GM19324 (cell line): ENCODE measurements around the gene ZNF346.
A peak's percentile ranks its signal among the peaks of the same experiment; 100 is the strongest.

ENCODE experiments used
- ATAC-seq: cut with Tn5 transposase; IDR thresholded peaks from one replicate; pipeline ENCODE4 v1.9.1; 2021; ENCODE audit warnings: mild to moderate bottlenecking, moderate library complexity; ENCODE audit not compliant: unreplicated experiment, low FRiP score

The ZNF346 gene

DNA sequence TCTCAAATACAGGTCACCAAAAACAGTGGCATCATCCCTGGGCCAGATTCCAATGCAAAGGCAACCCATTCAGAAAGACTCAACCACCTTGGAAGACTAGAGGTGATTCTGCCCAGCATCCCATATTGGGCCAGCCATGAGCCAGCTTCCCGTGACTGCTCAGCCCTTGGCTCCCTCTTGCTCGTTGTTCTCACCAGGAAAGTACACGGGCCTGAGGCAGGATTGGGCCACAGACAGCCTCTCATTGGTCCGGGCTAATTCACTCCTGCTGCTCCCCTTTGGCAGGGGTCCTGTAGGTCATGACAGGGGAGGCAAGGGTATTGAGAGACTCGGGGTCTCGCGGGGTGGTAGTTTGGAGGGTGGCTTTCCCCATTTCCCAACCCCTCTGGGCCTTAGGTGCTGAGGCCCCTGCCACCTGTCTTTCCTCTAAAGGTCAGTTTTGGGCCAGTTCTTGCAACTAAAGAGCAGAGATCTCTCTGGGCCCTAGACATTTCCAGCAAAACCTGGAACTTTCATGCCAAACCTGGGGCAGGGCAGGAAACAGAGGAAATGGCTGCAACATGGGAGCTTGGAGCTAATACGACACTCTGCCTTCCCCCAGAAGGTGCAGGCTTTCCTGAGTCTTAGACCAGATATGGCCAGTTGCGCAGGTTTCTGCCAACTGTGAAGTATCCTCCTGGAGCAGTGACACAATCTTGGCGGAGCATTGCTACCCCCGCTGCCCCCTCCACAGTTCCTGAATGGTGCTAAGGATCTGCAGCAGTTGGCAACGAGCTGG is 42.2 kb downstream of the ZNF346 start:
- no peak for ATAC-seq

DNA sequence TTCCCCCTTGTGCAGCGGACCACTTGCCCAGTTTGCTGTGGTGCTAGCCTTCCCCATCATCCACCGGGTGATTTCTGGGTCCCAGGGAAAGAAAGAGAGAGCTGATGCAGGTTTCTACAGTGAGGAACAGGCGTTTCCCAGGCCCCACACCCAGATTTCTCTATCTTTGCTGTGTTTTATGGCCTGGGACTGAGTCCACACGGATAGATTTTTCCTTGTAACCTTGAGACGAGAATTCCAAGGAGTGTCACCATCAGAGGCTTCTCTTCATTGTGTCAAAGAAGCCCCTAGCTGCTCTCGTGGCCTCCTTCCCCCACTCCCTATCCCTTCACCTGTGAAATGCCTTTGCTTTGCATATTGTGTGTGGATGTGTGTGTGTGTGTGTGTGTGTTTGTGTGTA is 43.0 kb downstream of the ZNF346 start:
- no peak for ATAC-seq

DNA sequence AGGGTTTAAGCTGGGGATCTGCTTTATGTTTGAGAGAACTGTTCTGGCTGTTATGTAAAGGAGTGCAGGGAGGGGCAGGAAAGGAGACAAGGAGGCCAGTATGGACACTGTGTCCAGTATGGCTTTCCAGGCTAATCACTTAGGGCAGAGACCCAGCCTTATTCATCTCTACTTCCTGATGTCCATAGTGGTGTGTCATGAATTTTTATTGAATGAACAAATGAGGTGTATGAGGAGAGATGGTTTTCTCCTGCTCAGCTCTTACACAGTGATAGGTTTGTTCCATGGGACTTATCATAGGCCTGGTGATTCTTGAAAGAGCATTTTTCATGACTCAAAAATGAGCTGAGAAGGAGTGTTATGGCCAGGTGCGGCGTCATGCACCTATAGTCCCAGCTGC is 43.7 kb downstream of the ZNF346 start:
- no peak for ATAC-seq

DNA sequence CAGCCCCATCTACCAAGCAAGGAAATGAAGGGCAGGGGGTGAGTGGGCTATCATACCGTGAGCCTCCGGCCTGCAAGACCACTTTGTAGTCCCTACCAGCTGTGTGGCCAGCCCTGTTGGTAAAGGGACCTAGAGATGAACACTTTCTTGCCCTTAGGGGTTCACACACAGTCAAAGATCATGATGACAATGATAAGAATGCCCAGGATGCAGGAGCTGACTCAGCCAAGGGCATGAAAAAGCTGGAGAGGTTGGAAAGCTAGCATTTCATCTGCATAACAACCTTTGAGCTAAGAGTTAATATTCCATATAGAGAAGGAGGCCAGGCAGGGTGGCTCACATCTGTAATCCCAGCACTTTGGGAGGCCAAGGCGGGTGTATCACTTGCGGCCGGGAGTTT is 45.0 kb downstream of the ZNF346 start:
- ATAC-seq = no peak

DNA sequence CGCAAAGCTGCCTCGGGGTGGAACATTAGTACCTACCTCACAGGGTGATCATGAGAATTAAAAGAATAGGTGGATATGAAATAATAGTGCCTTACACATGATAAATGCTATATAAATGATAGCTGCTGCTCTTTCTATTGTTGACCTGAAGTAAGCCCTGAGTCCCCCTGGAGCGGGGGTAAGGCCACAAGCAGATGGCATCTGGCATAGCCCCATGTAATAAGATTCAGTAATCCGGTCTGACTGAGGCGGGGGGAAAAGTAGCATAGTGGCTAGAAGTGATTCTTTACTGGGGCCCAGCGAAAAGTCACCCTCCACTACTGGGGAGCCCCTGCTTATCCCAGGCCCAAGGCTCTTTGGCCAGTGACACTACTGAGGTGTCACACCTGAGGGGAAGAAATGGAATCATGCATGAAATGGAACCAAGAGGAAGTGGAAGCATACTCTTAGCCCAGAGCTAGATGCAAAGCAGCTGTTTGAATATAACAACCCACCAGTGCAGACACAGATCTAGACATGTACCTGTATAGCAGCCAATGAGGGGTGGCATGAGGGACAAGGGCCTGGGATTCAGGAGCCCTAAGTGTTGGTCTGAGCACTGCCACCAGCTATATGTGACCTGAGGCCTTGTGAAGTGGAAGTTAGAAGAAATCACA is 48.2 kb downstream of the ZNF346 start:
- ATAC-seq = no peak

DNA sequence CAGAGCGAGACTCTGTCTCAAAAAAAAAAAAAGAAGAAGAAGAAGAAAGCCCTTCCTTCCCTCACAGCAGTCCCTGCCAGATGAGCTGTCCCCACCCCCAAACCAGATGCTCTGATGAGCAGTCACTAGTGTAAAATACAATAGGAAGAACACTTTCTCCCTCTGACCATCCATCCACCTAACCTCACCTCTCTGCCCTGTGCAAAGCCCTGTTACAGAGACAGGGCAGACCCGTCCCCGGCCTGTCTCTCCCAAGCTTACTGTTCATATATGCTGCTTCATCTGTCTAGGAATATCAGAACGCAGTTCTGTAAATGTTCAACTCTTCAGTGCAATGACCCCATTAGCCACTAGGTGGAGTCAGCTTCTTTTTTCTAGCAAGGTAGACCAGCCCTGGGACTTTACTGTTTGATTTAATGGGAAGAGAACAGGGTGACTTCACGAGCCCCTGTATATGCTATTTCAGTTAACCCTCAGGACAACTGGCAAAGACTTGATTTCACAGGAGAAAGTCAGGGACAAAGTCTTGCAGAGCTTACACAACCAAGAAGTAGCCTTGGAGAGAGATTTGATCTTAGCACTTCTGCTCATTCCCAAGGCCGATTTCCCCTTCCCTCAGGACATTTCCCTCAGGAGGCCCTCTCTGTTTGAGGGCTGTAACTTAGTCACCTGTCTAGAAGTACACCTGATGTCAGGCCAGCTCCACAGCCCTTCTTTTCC is 49.3 kb downstream of the ZNF346 start:
- no peak for ATAC-seq

DNA sequence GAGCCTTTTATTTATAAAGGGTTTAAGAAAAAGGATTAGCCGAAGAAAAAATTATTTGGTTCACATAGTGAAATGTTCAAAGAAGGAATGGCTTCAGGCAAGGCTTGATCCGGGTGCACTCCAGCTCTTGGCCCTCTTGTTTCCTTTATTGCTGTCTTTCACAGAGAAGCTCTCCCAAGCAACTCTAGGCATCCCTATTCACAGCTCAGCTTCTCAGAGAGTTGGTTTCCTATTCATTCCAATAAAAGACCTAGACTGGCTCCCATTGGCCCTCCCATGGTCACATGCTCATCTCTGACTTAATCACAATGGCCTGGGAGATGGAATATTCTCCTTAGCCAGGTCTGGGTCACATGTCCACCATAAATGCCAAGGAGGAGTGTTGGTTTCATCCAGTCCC is 54.8 kb downstream of the ZNF346 start:
- no peak for ATAC-seq

DNA sequence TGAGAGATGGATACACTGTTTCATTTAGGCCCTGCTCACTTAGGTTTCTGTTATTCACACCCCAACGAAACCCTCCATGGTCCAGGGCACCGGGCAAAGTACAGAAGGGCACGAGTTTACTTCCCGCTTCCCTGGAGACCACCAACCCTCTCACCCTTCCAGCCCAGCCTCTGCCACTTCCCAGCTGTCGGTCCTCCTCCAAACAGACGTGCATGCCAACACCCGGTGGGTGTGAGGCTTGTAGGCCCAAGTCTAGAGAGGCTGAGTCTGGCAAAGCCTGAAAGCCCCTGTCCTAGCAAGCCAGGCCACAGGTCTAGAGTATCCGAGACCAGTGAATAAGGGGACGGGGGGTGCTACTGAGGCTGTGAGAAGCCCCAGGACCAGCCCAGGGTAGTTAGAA is 57.1 kb downstream of the ZNF346 start:
- ATAC-seq = no peak

DNA sequence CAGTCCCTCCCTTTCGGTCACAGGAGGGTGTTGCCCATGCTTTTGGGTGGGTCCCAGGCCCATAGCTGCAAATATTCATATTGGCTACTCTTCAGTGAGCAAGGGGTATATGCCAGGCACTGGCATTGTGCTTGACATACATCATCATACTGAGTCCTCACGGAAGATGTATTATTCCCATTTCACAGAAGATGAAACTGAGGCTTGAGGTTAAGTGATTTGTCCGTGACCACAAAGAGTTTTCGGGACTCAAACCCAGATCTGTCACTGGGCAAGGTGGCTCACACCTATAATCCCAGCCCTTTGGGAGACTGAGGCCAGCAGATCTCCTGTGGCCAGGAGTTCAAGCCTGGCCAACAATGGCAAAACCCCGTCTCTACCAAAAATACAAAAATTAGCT is 57.8 kb downstream of the ZNF346 start:
- no peak for ATAC-seq

DNA sequence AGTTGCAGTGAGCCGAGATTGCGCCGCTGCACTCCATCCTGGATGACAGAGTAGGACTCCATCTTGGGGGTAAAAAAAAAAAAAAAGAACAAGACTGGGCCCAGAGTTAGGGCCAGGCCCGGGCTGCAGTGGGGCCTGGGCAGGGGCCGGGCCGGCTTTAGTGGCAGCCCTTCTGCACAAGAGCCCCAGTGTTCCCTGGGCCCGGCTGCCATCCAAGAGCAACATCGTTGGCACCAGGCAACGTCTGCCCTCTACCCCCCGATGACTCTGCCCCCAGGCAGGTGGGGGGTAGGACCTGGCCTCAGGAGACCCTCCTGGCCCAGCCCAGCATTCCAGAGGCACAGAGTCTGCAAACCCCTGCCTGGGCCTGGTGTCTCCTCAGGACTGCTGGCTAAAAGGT is 59.4 kb downstream of the ZNF346 start:
- ATAC-seq = no peak

DNA sequence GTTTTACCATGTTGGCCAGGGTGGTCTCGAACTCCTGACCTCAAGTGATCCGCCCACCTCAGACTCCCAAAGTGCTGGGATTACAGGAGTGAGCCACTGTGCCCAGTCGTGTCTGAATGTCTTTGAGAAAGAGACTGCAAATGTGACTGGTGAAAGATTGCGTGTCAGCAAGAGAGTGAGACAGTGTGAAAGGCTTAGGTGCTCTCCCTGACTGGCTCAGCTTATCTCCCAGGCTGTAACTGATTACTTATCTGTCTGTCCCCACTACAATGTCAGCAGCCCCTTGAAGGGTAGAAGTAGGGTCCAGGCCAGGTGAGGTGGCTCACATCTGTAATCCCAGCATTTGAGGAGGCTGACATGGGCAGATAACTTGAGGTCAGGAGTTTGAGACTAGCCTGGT is 60.9 kb downstream of the ZNF346 start:
- ATAC-seq = no peak

DNA sequence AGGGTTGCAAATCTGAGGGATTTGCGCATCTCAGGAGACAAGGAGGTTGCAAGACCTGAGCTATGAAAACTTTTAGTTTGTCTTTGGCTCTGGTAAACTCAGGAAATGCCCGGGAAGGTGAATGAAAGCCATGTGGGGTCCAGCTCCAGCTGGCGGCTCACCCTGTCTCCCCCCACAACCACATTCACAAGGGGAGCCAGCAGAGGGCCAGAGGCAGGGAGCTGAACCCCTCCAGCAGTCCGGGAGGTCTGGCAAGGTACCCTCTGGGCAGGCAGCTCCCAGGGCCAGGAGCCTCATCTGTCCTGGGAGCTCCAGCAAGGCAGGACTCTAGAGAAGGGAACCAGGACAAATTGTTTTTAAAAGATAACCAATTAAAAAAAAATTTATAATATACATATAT is 61.7 kb downstream of the ZNF346 start:
- ATAC-seq = no peak

DNA sequence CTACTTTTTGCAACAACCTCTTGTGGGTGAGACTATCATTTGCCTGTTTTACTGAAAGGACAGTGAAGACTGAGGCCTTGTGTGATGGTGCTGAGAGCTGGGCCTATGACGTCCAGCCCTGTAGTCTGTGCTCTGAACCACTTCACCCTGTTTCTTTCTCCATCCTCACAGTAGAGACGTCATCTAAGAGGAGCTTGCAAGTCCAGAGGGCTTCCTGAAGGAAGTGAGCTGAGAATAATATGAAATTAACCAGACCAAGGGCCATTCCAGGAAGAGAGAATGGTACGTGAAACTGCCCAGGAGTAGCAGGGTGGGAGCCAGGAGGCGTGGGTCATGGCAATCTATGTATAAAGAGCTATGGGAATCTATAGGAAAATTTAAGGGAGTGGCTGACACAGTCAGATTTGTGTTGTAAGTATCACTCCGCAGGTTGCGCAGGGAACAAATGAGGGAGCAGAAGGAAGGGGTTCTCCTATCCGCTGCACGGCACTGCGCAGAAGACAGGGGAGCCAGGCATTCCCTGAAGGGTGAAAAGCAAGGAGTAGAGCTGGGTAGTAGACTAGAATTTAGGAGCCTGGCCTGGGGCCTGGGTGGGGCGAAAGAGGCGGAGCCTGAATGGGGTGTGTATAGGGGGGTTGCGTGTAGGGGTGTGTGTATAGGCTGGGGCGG is 63.6 kb downstream of the ZNF346 start:
- ATAC-seq = no peak

DNA sequence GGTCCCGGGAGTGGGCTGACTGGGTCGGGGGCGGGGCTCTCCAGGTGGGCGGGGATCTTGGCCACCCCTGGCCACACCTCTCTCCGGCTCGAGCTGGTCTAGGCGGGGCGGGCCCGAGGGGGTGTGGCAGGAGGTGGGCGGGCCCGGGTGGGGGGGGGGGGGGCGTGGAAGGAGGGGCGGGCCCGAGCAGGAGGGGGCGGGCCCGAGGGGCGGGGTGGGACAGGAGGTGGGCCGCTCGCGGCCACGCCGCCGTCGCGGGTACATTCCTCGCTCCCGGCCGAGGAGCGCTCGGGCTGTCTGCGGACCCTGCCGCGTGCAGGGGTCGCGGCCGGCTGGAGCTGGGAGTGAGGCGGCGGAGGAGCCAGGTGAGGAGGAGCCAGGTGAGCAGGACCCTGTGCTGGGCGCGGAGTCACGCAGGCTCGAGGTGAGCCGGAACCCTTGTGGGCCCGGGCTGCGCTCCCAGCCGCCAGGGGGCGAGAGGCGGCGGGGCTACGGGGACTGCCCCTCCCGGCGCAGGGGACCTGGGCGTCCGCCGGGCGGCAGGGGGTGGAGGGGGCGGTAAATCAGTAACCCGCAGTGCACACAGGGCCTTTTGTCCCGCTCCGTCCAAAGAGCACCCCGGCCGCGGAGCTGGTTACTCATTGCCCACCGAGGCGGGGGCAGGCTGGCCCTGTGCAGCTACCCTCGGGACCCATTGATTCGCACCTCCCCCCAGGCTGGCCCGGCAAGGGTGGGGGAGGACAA is 64.3 kb downstream of the ZNF346 start, which contains the start of gene FGFR4:
FGFR4 (plus strand) TSS at position 262 of the 744 bp plus-strand sequence. CDS start 2,688 bp downstream, outside the sequence.
- peak; percentile 45 for ATAC-seq

DNA sequence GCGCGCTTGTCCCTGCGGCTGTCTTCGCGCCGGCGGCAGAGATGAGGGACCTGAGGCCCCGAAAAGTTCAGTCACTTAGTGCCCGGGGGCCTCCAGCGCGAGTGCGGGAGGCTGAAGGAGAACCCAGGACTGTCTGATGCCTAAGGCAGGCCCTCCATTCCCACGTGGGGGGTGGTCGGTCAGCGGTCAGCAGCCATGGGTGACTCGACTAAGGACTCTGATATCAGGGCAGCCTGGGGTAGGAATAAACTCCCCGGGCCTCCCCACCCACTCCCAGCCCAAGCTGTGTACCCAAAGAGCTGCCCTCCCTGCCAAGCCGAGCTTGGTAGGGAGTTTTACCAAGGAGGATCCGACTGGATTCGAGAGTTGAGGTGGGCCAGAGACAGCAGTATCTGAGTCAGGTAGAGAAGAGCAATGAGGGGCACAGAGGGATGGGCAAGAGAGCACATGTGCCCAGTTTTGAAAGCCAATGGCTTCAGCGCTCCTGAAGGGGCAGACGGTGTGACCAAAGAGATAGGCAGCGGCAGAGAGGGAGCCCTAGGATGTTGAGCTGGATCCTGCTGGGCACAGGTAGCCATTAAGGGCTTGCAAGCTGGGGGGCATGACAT is 65.0 kb downstream of the ZNF346 start:
- ATAC-seq = no peak

DNA sequence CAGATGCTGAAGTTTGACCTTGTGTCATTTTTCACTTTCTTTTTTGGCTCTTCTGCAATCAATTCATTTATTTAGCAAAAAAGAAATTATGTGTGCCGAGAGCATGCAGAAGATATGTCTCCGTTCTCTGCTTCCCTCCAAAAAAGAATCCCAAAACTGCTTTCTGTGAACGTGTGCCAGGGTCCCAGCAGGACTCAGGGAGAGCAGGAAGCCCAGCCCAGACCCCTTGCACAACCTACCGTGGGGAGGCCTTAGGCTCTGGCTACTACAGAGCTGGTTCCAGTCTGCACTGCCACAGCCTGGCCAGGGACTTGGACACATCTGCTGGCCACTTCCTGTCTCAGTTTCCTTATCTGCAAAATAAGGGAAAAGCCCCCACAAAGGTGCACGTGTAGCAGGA is 66.6 kb downstream of the ZNF346 start:
- no peak for ATAC-seq

DNA sequence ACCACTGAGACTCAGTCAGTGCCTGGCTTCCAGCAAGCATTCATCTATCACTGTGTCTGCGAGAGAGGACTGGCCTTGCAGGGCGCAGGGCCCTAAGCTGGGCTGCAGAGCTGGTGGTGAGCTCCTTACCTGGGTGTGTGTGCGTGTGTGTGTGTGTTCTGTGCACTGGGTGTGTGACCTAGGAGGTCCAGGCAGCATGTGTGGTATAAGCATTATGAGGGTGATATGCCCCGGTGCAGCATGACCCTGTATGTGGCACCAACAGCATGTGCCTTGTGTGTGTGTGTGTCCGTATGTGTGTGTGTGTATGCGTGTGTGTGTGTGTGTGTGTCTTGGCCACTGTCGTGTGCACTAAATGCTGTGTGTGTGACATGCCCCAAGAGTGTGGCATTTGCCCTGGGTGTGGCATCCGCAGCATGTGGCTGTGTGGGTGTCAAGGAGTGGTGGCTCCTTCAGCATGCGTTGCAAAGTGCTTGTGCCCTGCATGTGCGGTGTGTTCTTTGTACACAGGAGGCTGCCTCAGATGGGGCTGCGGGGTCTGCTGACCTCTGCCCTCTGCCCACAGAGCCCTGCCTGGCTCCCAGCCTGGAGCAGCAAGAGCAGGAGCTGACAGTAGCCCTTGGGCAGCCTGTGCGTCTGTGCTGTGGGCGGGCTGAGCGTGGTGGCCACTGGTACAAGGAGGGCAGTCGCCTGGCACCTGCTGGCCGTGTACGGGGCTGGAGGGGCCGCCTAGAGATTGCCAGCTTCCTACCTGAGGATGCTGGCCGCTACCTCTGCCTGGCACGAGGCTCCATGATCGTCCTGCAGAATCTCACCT is 67.5 kb downstream of the ZNF346 start:
- no peak for ATAC-seq

DNA sequence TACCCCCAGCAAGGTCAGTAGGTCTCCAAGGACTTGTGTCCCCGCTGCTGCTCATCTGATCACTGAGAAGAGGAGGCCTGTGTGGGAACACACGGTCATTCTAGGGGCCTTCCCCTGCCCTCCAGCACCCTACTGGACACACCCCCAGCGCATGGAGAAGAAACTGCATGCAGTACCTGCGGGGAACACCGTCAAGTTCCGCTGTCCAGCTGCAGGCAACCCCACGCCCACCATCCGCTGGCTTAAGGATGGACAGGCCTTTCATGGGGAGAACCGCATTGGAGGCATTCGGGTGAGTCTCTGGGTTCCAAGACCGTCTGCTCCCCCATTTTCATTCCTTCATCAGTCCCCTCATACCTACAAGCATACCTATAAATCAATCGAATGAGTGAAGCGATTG is 68.3 kb downstream of the ZNF346 start:
- no peak for ATAC-seq

DNA sequence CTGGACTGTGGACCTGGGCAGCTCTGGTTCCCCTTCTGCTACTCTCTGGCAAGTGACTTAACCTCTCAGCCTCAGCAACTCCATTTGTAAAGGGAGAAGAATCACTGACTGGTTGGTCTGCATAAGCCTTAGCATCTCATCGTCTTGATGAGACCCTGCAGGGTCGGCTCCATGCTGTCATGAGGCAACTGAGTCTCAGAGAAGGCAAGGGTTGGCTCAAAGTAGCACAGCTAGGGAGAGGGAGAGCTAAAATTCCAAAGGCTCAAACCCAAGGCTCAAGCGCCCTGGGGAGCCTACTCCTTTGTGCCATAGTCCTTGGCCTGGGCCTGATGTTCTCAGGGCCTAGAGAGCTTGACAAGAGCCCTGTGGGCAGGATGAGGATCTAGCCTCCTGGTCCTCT is 68.7 kb downstream of the ZNF346 start:
- ATAC-seq = no peak
